HepG2 (cell line): ENCODE data around the gene VSIG10L. TPM values are rescaled to one million over a fixed set of nuclear protein-coding genes. Genes with fewer than 3 reads are reported as not detected.
A peak's percentile ranks its signal among the peaks of the same experiment; 100 is the strongest.

Source experiments
- EED ChIP-seq: sonication (generic); formaldehyde crosslinking; IDR thresholded peaks from 2 replicates; pipeline ENCODE4 v1.5.0; 2020; ENCODE audit warnings: mild to moderate bottlenecking, missing genetic modification reagents
- FOXA1 ChIP-seq, 2 experiments: fragments of 450-650 bp in 1 of 2; sonication (generic) in 1 of 2; formaldehyde crosslinking in 1 of 2; IDR thresholded peaks; 2 replicates each; pipeline versions ENCODE4 v1.4.0 to v1.6.1; 2016 to 2020; ENCODE audit warnings: missing genetic modification reagents in 1 of 2
- FOXC1 ChIP-seq: sonication (generic); formaldehyde crosslinking; IDR thresholded peaks from 2 replicates; pipeline ENCODE4 v1.8.0; 2022; ENCODE audit warnings: mild to moderate bottlenecking, missing genetic modification reagents, borderline replicate concordance
- HMGXB4 ChIP-seq, 2 experiments: sonication (generic) in 1 of 2; formaldehyde crosslinking in 1 of 2; IDR thresholded peaks; 2 replicates each; pipeline versions ENCODE4 v1.4.0 to v1.6.1; 2018 to 2020; ENCODE audit warnings: missing genetic modification reagents in 2 of 2, borderline replicate concordance in 1 of 2, low read depth in 1 of 2, mild to moderate bottlenecking in 1 of 2, missing biosample characterization in 1 of 2
- HOXA3 ChIP-seq: sonication (generic); formaldehyde crosslinking; IDR thresholded peaks from 2 replicates; pipeline ENCODE4 v1.5.0; 2020; ENCODE audit warnings: missing genetic modification reagents
- KAT7 ChIP-seq: IDR thresholded peaks from 2 replicates; pipeline ENCODE4 v1.6.1; 2018; ENCODE audit warnings: borderline replicate concordance, missing compliant biosample characterization
- PLRG1 ChIP-seq: fragments of 450-650 bp; conservative IDR thresholded peaks from 2 replicates; pipeline ENCODE4 v1.6.1; 2016
- POLR2AphosphoS2 ChIP-seq: IDR thresholded peaks from 2 replicates; pipeline ENCODE4 v1.6.1; 2011; ENCODE audit warnings: low read depth, low read length, improper control_type of control experiment
- POLR2AphosphoS5 ChIP-seq: IDR thresholded peaks from 2 replicates; pipeline ENCODE4 v1.6.1; 2012; ENCODE audit warnings: low read depth, low read length
- SP1 ChIP-seq, 2 experiments: fragments of 450-650 bp in 1 of 2; sonication (generic) in 1 of 2; formaldehyde crosslinking in 1 of 2; IDR thresholded peaks; 2 replicates each; pipeline versions ENCODE4 v1.4.0 to v1.6.1; 2016 to 2020; ENCODE audit warnings: missing genetic modification reagents in 1 of 2
- TFE3 ChIP-seq: IDR thresholded peaks from 2 replicates; pipeline ENCODE4 v1.6.1; 2016
- ZNF451 ChIP-seq: sonication (generic); formaldehyde crosslinking; IDR thresholded peaks from 2 replicates; pipeline ENCODE4 v1.5.0; 2020; ENCODE audit warnings: mild to moderate bottlenecking, missing genetic modification reagents
- ZNF563 ChIP-seq: sonication (generic); formaldehyde crosslinking; IDR thresholded peaks from 2 replicates; pipeline ENCODE4 v1.8.0; 2022; ENCODE audit warnings: mild to moderate bottlenecking, moderate library complexity, missing genetic modification reagents
- ZNF607 ChIP-seq: sonication (generic); formaldehyde crosslinking; IDR thresholded peaks from 2 replicates; pipeline ENCODE4 v1.5.1; 2020; ENCODE audit warnings: missing genetic modification reagents, mild to moderate bottlenecking, borderline replicate concordance
- ZNF768 ChIP-seq: sonication (generic); formaldehyde crosslinking; IDR thresholded peaks from 2 replicates; pipeline ENCODE4 v1.4.0; 2020; ENCODE audit warnings: missing genetic modification reagents
- ZNF775 ChIP-seq: sonication (generic); formaldehyde crosslinking; IDR thresholded peaks from 2 replicates; pipeline ENCODE4 v1.4.0; 2020; ENCODE audit warnings: missing genetic modification reagents, mild to moderate bottlenecking, moderate library complexity, borderline replicate concordance
- ZNF781 ChIP-seq: sonication (generic); formaldehyde crosslinking; IDR thresholded peaks from 2 replicates; pipeline ENCODE4 v1.5.1; 2020; ENCODE audit warnings: borderline replicate concordance, mild to moderate bottlenecking, missing genetic modification reagents; ENCODE audit errors: not compliant biosample characterization
- ZSCAN25 ChIP-seq: sonication (generic); formaldehyde crosslinking; IDR thresholded peaks from 2 replicates; pipeline ENCODE4 v1.8.0; 2022; ENCODE audit warnings: mild to moderate bottlenecking, missing genetic modification reagents
- polyA plus RNA-seq, 8 experiments: library from polyadenylated mRNA; depleted of rRNA in 3 of 8; stranded (reverse) in 7 of 8; unstranded in 1 of 8; fragments of >200 nt; fragmentation: Illumina TruSeq in 4 of 8; extraction: Trizol in 4 of 8; gene quantifications; 2 replicates each; pipeline versions ENCODE4 v1.2.1 to v1.2.3, GENCODE V29; 2011 to 2016; ENCODE audit warnings: low read depth in 4 of 8, missing spikeins in 1 of 8, mixed read lengths in 1 of 8; ENCODE audit not compliant: insufficient read depth in 1 of 8
- total RNA-seq, 5 experiments: library from RNA; depleted of rRNA; stranded (reverse); fragments of >200 nt; fragmentation: Illumina TruSeq; extraction: Trizol; gene quantifications; 2 replicates each; pipeline ENCODE4 v1.2.3, GENCODE V29; 2016; ENCODE audit warnings: low read depth in 1 of 5
- TF ChIP-seq, protein P1 (sequence below): sonication (generic); formaldehyde crosslinking; IDR thresholded peaks from 2 replicates; pipeline ENCODE4 v1.4.0; 2020; ENCODE audit warnings: missing genetic modification reagents
- TF ChIP-seq, protein P2 (sequence below), 2 experiments: fragments of 450-650 bp in 1 of 2; sonication (generic) in 1 of 2; formaldehyde crosslinking; IDR thresholded peaks; 2 replicates each; pipeline versions ENCODE4 v1.5.0 to v1.8.0; 2020 to 2022; ENCODE audit warnings: mild to moderate bottlenecking in 1 of 2, missing genetic modification reagents in 1 of 2

VSIG10L gene
- total and polyA plus RNA-seq, 2 of the 13 experiments (the other 11 are each of a cell fraction or from before 2014, with no cell fraction given): 2.7 to 8.5 TPM

GRCh38 chr19:51367565-51368365 lies 25.8 kb upstream of the VSIG10L start (continued):
- peak; percentile 66 for TF ChIP-seq POLR2AphosphoS5
- TF ChIP-seq, protein P1, sequence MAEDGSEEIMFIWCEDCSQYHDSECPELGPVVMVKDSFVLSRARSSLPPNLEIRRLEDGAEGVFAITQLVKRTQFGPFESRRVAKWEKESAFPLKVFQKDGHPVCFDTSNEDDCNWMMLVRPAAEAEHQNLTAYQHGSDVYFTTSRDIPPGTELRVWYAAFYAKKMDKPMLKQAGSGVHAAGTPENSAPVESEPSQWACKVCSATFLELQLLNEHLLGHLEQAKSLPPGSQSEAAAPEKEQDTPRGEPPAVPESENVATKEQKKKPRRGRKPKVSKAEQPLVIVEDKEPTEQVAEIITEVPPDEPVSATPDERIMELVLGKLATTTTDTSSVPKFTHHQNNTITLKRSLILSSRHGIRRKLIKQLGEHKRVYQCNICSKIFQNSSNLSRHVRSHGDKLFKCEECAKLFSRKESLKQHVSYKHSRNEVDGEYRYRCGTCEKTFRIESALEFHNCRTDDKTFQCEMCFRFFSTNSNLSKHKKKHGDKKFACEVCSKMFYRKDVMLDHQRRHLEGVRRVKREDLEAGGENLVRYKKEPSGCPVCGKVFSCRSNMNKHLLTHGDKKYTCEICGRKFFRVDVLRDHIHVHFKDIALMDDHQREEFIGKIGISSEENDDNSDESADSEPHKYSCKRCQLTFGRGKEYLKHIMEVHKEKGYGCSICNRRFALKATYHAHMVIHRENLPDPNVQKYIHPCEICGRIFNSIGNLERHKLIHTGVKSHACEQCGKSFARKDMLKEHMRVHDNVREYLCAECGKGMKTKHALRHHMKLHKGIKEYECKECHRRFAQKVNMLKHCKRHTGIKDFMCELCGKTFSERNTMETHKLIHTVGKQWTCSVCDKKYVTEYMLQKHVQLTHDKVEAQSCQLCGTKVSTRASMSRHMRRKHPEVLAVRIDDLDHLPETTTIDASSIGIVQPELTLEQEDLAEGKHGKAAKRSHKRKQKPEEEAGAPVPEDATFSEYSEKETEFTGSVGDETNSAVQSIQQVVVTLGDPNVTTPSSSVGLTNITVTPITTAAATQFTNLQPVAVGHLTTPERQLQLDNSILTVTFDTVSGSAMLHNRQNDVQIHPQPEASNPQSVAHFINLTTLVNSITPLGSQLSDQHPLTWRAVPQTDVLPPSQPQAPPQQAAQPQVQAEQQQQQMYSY (CRISPR knock-in tag): 0 out of 2 replicates have a peak, but pooled peaks have one; percentile 9
- peak; percentile 70 for TF ChIP-seq ZNF768 (CRISPR knock-in tag)
- peak; percentile 82 for TF ChIP-seq ZNF607 (CRISPR knock-in tag)
- TF ChIP-seq ZNF775: peak; percentile 59; the same call in 1 of the 2 replicates
- TF ChIP-seq, protein P2, sequence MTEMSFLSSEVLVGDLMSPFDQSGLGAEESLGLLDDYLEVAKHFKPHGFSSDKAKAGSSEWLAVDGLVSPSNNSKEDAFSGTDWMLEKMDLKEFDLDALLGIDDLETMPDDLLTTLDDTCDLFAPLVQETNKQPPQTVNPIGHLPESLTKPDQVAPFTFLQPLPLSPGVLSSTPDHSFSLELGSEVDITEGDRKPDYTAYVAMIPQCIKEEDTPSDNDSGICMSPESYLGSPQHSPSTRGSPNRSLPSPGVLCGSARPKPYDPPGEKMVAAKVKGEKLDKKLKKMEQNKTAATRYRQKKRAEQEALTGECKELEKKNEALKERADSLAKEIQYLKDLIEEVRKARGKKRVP (CRISPR knock-in tag; IDR thresholded peaks at IDR 0.05): 0 out of 4 replicates have a peak, but pooled peaks of 1 of the 2 experiments have one; percentile 35
- 0 out of 2 replicates have a peak, but pooled peaks have one; percentile 8 for TF ChIP-seq FOXC1 (CRISPR knock-in tag)
- TF ChIP-seq PLRG1: no peak
- TF ChIP-seq ZSCAN25 (CRISPR knock-in tag): peak; percentile 73
- peak; percentile 60; the same call in 1 of the 2 replicates for TF ChIP-seq SP1 (IDR thresholded peaks at IDR 0.05)
- TF ChIP-seq SP1 (CRISPR knock-in tag; IDR thresholded peaks at IDR 0.05): peak; percentile 93
- TF ChIP-seq TFE3: 0 out of 2 replicates have a peak, but pooled peaks have one; percentile 37
- peak; percentile 47 for TF ChIP-seq KAT7 (CRISPR knock-in tag)
- no peak for TF ChIP-seq EED (CRISPR knock-in tag)
- no peak for TF ChIP-seq POLR2AphosphoS2
- TF ChIP-seq FOXA1 (IDR thresholded peaks at IDR 0.05): no peak
- TF ChIP-seq FOXA1 (CRISPR knock-in tag; IDR thresholded peaks at IDR 0.05): peak; percentile 19; the same call in 1 of the 2 replicates
- TF ChIP-seq HOXA3 (CRISPR knock-in tag): peak; percentile 56; the same call in 1 of the 2 replicates
- TF ChIP-seq HMGXB4 (CRISPR knock-in tag; IDR thresholded peaks at IDR 0.05; ENCODE audit: borderline replicate concordance in 1 of 2, low read depth in 1 of 2): peak; percentile 67 to 84; a peak in 3 of 4 replicates
- peak; percentile 87 for TF ChIP-seq ZNF451 (CRISPR knock-in tag)
- TF ChIP-seq ZNF563 (CRISPR knock-in tag): peak; percentile 61
- TF ChIP-seq ZNF781 (CRISPR knock-in tag): peak; percentile 81
